ENCODE measurements around the gene MCEE.
"Not testable (repeated sequence)": the region's sequence is repeated elsewhere in the genome, so short reads cannot be mapped to it uniquely, and the experiment has no call there.

Gene MCEE

GRCh38 chr2:71100195-71100964 lies 29.6 kb downstream of the MCEE start:
- in situ Hi-C loops (cut with HindIII; ENCODE audit: low sequenced_read_pairs) = no loop called here
- TF ChIP-seq CTCF (IDR thresholded peaks at IDR 0.05; ENCODE audit: low read depth, low read length, missing control alignments) = peak; percentile 68
- H3K4me3 ChIP-seq (ENCODE audit: low read depth, low read length) = no peak overlapping the region
- peak; percentile 40 for DNase-seq (ENCODE audit: low read depth)

DNA sequence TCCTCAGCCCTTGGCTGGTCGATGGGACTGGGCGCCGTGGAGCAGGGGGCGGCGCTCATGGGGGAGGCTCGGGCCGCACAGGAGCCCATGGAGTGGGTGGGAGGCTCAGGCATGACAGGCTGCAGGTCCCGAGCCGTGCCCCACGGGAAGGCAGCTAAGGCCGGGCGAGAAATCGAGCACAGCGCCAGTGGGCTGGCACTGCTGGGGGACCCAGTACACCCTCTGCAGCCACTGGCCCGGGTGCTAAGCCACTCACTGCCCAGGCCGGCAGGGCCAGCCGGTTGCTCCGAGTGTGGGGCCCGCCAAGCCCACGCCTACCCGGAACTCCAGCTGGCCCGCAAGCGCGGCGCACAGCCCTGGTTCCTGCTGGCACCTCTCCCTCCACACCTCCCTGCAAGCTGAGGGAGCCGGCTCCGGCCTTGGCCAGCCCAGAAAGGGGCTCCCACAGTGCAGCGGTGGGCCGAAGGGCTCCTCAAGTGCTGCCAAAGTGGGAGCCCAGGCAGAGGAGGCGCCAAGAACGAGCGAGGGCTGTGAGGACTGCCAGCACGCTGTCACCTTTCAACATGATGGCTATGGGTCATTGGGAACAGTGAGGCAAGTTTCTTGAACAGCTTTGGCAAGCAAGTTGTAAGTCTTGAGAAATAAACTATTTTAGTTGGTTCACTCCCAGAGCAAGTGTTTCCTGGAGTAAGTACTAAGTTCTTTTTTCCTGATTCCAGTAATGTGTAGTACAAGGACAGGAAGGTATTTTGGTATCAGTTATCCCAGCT lies 37.4 kb downstream of the MCEE start:
- H3K4me3 ChIP-seq (ENCODE audit: low read depth, low read length); in situ Hi-C loops (cut with HindIII; ENCODE audit: low sequenced_read_pairs); DNase-seq (ENCODE audit: low read depth): not testable (repeated sequence)

DNA sequence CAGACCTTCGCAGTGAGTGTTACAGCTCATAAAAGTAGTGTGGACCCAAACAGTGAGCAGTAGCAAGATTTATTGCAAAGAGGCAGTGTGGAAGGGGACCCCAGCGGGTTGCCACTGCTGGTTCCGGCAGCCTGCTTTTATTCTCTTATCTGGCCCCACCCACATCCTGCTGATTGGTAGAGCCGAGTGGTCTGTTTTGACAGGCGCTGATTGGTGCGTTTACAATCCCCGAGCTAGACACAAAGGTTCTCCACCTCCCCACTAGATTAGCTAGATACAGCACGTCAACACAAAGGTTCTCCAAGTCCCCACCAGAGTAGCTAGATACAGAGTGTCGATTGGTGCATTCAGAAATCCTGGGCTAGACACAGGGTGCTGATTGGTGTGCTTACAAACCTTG lies 38.2 kb downstream of the MCEE start:
- in situ Hi-C loops (cut with HindIII; ENCODE audit: low sequenced_read_pairs); H3K4me3 ChIP-seq (ENCODE audit: low read depth, low read length); DNase-seq (ENCODE audit: low read depth): not testable (repeated sequence)

- H3K4me3 ChIP-seq (ENCODE audit: low read depth, low read length); in situ Hi-C loops (cut with HindIII; ENCODE audit: low sequenced_read_pairs); DNase-seq (ENCODE audit: low read depth): not testable (repeated sequence)
These were observed 40.6 kb downstream of the MCEE start for GRCh38 chr2:71089475-71089874.

DNA sequence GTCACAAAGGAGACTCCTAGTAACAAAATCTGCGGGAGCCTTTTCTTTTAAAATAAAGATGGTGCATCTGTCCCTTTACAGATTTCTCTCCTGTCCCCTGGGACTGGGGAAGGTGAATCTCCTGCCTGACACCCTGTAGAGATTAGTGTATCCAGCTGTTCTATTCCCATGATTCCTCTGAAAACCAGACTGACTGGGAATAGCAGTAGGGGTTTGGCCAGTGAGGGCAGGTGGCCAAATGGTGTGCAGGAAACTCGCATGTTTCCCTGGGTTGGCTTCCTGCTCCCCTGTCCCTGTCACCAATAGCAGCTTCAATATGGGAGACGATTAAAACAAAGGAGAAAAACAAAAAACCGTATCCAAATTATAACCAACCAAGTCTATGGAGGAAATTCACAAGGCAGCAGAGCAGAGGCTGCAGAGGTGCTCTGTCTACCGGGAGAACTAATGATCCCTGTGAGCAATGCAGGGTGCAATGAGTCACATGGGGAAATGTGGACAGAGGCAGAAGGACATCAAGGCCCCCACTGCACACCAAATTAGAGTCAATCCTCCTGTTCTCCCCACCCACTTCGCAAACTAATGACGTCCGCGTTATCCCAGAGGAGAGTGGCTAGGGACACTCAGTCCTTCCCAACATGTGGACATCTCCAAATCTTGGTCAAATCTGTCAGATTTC lies 44.6 kb downstream of the MCEE start:
- H3K4me3 ChIP-seq (ENCODE audit: low read depth, low read length); in situ Hi-C loops (cut with HindIII; ENCODE audit: low sequenced_read_pairs); DNase-seq (ENCODE audit: low read depth): not testable (repeated sequence)

DNA sequence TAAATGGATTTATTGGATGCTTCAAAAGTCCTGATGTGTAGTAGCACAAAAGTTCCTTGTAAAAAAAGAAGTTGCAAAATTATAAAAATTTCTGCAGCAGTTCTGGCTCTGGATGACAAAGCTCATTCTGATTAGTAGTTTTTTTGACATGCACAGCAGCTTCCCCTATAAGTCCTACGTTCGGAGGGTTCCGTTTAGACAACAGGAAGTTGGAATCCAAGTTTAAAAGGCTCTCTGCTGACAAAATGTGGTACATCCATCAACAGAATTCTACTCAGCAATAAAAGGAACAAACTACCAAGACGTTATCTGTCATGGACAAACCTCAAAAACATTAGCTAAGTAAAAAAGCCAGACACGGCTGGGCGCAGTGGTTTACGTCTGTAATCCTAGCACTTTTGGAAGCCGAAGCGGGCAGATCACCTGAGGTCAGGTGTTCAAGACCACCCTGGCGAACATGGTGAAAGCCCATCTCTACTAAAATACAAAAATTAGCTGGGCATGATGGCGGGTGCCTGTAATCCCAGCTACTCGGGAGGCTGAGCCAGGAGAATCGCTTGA lies 46.2 kb downstream of the MCEE start:
- DNase-seq (ENCODE audit: low read depth); H3K4me3 ChIP-seq (ENCODE audit: low read depth, low read length); in situ Hi-C loops (cut with HindIII; ENCODE audit: low sequenced_read_pairs): not testable (repeated sequence)

- H3K4me3 ChIP-seq (ENCODE audit: low read depth, low read length); DNase-seq (ENCODE audit: low read depth); in situ Hi-C loops (cut with HindIII; ENCODE audit: low sequenced_read_pairs): not testable (repeated sequence)
These were observed 46.7 kb downstream of the MCEE start for GRCh38 chr2:71083297-71083696.

DNA sequence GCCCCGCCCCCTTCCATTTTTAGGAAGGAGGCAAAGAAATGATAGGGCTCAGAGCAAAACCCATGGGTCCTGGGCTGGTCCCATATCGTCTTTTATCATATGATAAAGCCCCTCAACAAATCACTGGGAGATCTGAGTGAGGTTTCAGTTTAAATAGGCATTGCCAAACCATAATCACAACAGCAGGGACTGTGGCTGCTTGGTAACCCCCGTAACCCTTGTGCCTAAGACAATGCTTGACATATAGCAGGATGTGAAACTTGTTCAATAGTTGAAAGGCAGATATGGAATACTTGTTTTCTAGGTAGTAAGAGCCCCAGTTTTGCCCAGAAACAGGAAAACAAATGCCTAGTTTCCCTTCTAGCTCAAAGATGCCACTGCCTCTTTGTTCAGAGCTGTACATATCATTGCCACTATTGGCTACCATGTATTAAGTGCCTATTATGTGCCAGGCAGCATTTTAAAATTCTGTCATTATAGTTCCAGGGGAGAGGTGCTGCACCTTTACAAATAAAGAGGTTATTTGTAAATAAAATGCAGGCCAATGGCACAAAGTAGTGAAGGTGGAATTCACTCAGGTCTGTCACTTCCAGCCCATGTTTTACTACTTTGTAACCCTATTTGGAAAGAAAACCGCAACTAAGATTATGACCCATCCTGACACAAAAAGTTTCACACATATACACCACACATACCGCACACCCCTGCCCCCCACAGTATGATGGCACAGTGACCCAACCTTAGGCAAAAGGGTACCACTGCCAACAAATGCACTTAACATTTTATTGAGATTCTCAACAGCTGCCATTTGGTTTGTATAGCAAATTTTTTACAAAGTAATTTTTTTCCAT lies 47.4 kb downstream of the MCEE start:
- no peak for DNase-seq (ENCODE audit: low read depth)
- in situ Hi-C loops (cut with HindIII; ENCODE audit: low sequenced_read_pairs) = no loop called here
- H3K4me3 ChIP-seq (ENCODE audit: low read depth, low read length) = no peak overlapping the region
- TF ChIP-seq CTCF (IDR thresholded peaks at IDR 0.05; ENCODE audit: low read depth, low read length, missing control alignments) = no peak

DNA sequence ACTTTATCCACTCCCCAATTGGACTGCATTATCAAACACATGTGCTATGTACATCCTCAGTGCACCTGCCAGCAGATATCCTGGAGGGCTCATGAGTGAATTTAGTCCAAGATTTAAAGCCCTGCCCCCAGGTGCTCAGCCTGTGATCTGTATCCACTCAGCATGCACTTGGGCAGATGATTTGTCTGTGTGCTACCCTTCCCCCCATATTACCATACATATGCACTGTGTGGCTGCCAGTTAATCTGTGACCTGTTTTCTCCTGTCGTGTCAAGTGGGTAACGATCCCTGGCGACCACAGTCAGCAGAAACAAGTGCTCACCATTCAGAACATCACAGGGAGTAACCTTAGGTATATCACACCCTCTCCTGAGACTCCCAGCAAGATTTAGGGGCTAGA lies 51.4 kb downstream of the MCEE start:
- DNase-seq (ENCODE audit: low read depth) = no peak
- in situ Hi-C loops (cut with HindIII; ENCODE audit: low sequenced_read_pairs) = no loop called here
- no peak for TF ChIP-seq CTCF (IDR thresholded peaks at IDR 0.05; ENCODE audit: low read depth, low read length, missing control alignments)
- no peak overlapping the region for H3K4me3 ChIP-seq (ENCODE audit: low read depth, low read length)
